Panc1 (cell line): ENCODE measurements around the gene CAMK1G. TPM values are rescaled to one million over a fixed set of nuclear protein-coding genes. Genes with fewer than 3 reads are reported as not detected.

Experiments used
- ATAC-seq: fragments of 200-7000 bp; cut with Tn5 transposase; 2 replicates; pipeline ENCODE4 v1.9.1; 2020; ENCODE audit warnings: mild to moderate bottlenecking, moderate library complexity
- BruUV-seq: library from RNA; stranded (reverse); fragments of 400-500 nt; replicated peaks from 2 replicates; lab custom pipeline; 2021; lab: Mats Ljungman, UMichigan
- CTCF ChIA-PET: fragments of 300-600 bp; sonication (Branson Sonifier 250); formaldehyde crosslinking; loops from one replicate; lab custom pipeline; 2022; ENCODE audit warnings: antibody characterized with exemption; lab: Charles Lee
- POLR2A ChIA-PET: fragments of 300-600 bp; sonication (Branson Sonifier 250); formaldehyde crosslinking; loops from one replicate; lab custom pipeline; 2022; ENCODE audit warnings: antibody characterized with exemption; lab: Charles Lee
- DNase-seq: peaks from one replicate; pipeline ENCODE4 v3.0.0-alpha.2; 2010; ENCODE audit warnings: low read depth, low spot score
- H3K27ac ChIP-seq: 2 replicates; pipeline ENCODE4 v1.5.1; 2011; ENCODE audit warnings: mild to moderate bottlenecking, low read length, inconsistent platforms
- H3K27me3 ChIP-seq: fragments of 200-500 bp; sonication (Bioruptor generic); 2 replicates; pipeline ENCODE4 v1.6.0; 2014; ENCODE audit warnings: low read length, inconsistent platforms; ENCODE audit not compliant: control insufficient read depth, insufficient read depth
- H3K36me3 ChIP-seq: fragments of 200-500 bp; sonication (Bioruptor generic); 2 replicates; pipeline ENCODE4 v1.5.1; 2014; ENCODE audit warnings: inconsistent platforms, mild to moderate bottlenecking, low read length, moderate library complexity; ENCODE audit not compliant: control insufficient read depth, insufficient read depth
- H3K4me1 ChIP-seq: 2 replicates; pipeline ENCODE4 v1.5.1; 2011; ENCODE audit warnings: inconsistent platforms, mild to moderate bottlenecking, low read length, moderate library complexity; ENCODE audit not compliant: control insufficient read depth, insufficient read depth
- H3K4me3 ChIP-seq, 2 experiments: 2 replicates each; pipeline ENCODE4 v1.5.1; 2011 to 2012; ENCODE audit warnings: low read depth in 2 of 2, low read length in 2 of 2, mild to moderate bottlenecking in 2 of 2, inconsistent platforms in 1 of 2, moderate library complexity in 1 of 2
- H3K9me3 ChIP-seq: fragments of 200-500 bp; sonication (Bioruptor generic); 2 replicates; pipeline ENCODE4 v1.5.1; 2014; ENCODE audit warnings: low read depth, mild to moderate bottlenecking, inconsistent platforms, low read length, moderate library complexity; ENCODE audit not compliant: control insufficient read depth, insufficient read depth
- POLR2AphosphoS5 ChIP-seq: IDR thresholded peaks from 2 replicates; pipeline ENCODE4 v1.6.1; 2012; ENCODE audit warnings: mild to moderate bottlenecking, low read depth, low read length, moderate library complexity
- SIN3A ChIP-seq: IDR thresholded peaks from 2 replicates; pipeline ENCODE4 v1.6.1; 2012; ENCODE audit warnings: low read depth, mild to moderate bottlenecking, low read length, moderate library complexity, borderline replicate concordance; ENCODE audit not compliant: insufficient read depth
- TCF7L2 ChIP-seq: IDR thresholded peaks from 2 replicates; pipeline ENCODE4 v1.6.1; 2011; ENCODE audit warnings: mild to moderate bottlenecking, low read depth, low read length, inconsistent platforms
- in situ Hi-C: cut with HindIII; loops from 2 replicates; pipeline ENCODE4 v1.10.0; 2016; ENCODE audit warnings: low sequenced_read_pairs, low pct_unique_long_range_greater_than_20kb
- intact Hi-C: fragments of 100-400 bp; cut with micrococcal nuclease; formaldehyde crosslinking; loops from one replicate; pipeline ENCODE4 v1.10.0; 2022; ENCODE audit not compliant: unreplicated experiment
- total RNA-seq: library from RNA; stranded (reverse); gene quantifications from one replicate; pipeline ENCODE4 v1.2.1, GENCODE V29; 2021; ENCODE audit not compliant: unreplicated experiment
- TF ChIP-seq, protein P1 (sequence below): fragments of 450-650 bp; IDR thresholded peaks from 2 replicates; pipeline ENCODE4 v1.5.1; 2017; ENCODE audit warnings: mild to moderate bottlenecking
- TF ChIP-seq, protein P2 (sequence below), 2 experiments: IDR thresholded peaks; 2 replicates each; pipeline ENCODE4 v1.6.1; 2011 to 2012; ENCODE audit warnings: low read depth in 2 of 2, control low read depth in 1 of 2, low read length in 1 of 2, mild to moderate bottlenecking in 1 of 2, moderate library complexity in 1 of 2; ENCODE audit not compliant: insufficient read depth in 1 of 2

The CAMK1G gene
- total RNA-seq, 1 experiment from 2014 or later, result not detected

DNA sequence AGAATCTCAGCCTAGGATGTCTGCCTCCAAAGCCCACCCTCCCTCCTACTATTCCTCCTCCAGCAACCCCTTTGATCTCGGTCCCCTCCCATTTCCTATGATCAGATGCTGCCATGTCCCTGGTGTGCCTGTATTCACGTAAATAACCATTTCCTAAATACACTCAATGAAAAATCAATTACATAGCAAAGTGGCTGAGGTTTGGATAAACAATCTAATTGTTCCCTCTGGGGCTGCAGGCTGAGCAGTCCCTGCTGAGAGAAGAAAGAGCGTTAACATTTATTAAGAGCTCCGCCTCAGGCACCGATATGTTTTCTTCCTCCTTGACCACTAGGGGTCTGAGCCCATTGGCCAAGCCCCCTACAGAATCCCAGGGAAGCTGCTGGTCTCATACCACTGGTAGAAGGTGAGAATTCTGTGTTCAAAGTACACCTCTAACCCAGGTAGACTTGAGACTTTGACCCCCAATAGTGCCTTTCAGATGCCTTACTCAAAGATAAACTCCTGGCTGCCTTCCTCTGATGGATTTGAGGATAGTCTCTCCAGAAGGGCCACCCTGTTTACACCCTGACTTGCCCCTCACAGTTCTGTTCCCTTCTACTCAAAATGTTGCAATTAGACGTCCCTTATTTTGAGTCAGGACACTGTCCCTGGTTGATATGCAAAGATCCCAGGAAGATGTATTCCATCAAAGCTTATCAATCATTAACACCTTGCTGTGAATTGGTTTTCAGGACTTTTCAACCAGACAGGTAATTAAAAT is 33.9 kb upstream of the CAMK1G start:
- intact Hi-C loops, result no loop called here
- Histone ChIP-seq H3K4me1 (no peaks in the 10 kb centered on the region; the same call in 1 of the 2 replicates), H3K27ac (no peak overlapping the region), H3K4me3 (no peak overlapping the region), H3K27me3 (no peaks in the 10 kb centered on the region), H3K36me3 (no peaks in the 10 kb centered on the region), H3K9me3 (no peaks in the 10 kb centered on the region)
- TF ChIP-seq, protein P1, sequence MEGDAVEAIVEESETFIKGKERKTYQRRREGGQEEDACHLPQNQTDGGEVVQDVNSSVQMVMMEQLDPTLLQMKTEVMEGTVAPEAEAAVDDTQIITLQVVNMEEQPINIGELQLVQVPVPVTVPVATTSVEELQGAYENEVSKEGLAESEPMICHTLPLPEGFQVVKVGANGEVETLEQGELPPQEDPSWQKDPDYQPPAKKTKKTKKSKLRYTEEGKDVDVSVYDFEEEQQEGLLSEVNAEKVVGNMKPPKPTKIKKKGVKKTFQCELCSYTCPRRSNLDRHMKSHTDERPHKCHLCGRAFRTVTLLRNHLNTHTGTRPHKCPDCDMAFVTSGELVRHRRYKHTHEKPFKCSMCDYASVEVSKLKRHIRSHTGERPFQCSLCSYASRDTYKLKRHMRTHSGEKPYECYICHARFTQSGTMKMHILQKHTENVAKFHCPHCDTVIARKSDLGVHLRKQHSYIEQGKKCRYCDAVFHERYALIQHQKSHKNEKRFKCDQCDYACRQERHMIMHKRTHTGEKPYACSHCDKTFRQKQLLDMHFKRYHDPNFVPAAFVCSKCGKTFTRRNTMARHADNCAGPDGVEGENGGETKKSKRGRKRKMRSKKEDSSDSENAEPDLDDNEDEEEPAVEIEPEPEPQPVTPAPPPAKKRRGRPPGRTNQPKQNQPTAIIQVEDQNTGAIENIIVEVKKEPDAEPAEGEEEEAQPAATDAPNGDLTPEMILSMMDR, result peak; percentile 5; the same call in 1 of the 2 replicates
- TF ChIP-seq, protein P2, sequence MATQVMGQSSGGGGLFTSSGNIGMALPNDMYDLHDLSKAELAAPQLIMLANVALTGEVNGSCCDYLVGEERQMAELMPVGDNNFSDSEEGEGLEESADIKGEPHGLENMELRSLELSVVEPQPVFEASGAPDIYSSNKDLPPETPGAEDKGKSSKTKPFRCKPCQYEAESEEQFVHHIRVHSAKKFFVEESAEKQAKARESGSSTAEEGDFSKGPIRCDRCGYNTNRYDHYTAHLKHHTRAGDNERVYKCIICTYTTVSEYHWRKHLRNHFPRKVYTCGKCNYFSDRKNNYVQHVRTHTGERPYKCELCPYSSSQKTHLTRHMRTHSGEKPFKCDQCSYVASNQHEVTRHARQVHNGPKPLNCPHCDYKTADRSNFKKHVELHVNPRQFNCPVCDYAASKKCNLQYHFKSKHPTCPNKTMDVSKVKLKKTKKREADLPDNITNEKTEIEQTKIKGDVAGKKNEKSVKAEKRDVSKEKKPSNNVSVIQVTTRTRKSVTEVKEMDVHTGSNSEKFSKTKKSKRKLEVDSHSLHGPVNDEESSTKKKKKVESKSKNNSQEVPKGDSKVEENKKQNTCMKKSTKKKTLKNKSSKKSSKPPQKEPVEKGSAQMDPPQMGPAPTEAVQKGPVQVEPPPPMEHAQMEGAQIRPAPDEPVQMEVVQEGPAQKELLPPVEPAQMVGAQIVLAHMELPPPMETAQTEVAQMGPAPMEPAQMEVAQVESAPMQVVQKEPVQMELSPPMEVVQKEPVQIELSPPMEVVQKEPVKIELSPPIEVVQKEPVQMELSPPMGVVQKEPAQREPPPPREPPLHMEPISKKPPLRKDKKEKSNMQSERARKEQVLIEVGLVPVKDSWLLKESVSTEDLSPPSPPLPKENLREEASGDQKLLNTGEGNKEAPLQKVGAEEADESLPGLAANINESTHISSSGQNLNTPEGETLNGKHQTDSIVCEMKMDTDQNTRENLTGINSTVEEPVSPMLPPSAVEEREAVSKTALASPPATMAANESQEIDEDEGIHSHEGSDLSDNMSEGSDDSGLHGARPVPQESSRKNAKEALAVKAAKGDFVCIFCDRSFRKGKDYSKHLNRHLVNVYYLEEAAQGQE (IDR thresholded peaks at IDR 0.05; ENCODE audit: insufficient read depth in 1 of 2, low read depth in 2 of 2, low read length in 1 of 2), result no peak
- no peak for ATAC-seq
- CTCF ChIA-PET, result no interaction called here
- in situ Hi-C loops, result no loop called here
- POLR2A ChIA-PET, result no interaction called here
- BruUV-seq, result no TSS peak
- DNase-seq, result no peak

DNA sequence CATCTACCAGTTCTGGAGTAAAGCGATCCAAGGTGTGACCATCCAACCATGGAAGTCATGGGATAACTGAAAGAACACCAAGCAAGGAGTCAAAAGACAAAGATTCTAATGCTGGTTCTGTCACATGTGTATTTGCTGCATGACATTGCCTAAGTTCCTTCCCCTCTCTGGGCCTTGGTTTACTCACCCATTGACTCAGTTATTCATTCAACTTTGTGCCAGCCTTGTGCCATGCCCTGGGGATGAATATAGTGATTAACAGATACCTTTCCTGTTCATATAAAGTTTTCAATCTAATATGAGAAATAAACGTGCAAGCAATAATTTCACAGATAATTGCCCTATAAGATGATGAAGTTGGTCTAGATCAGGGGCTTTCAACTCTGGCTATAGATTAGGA is 33.0 kb upstream of the CAMK1G start:
- BruUV-seq, result no TSS peak
- ATAC-seq (no peak), DNase-seq (no peak)
- TF ChIP-seq POLR2AphosphoS5 (no peak), TCF7L2 (no peak), SIN3A (no peak)
- TF ChIP-seq, protein P1, result no peak
- TF ChIP-seq, protein P2 (IDR thresholded peaks at IDR 0.05; ENCODE audit: insufficient read depth in 1 of 2, low read depth in 2 of 2, low read length in 1 of 2), result no peak
- no peaks in the 10 kb centered on the region; the same call in 1 of the 2 replicates for H3K4me1 ChIP-seq
- no peak overlapping the region for H3K4me3 ChIP-seq
- no peaks in the 10 kb centered on the region for H3K36me3 ChIP-seq
- H3K27ac ChIP-seq, result no peak overlapping the region
- in situ Hi-C loops (no loop called here), intact Hi-C loops (no loop called here)
- no peaks in the 10 kb centered on the region for H3K9me3 ChIP-seq
- H3K27me3 ChIP-seq, result no peaks in the 10 kb centered on the region
- ChIA-PET CTCF (no interaction called here), POLR2A (no interaction called here)
